Central memory CD4-positive, alpha-beta T cell (primary cell): ENCODE results near the gene JADE1.
A peak's percentile ranks its signal among the peaks of the same experiment; 100 is the strongest.

Source experiments
- DNase-seq: peaks from one replicate; pipeline ENCODE4 v3.0.0; 2022

Gene JADE1

DNA sequence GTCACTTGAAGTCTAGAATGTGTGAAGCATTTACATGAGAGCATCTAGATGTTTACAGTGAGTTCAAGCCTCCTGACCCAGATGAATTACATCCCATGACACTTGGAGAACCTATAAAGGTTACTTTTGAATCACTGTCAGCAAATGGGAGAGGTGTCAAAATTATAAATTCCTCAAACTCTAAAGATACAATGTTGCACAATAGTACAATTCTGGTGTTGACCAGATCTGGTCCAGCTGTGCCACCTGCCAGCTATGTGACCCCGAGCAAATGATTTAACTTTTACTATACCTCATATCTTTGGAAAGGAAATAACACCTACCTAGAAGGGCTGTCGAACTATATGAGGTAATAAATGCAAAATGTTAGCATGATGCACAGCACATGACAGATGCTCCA is 69.8 kb downstream of the JADE1 start:
- no peak for DNase-seq

DNA sequence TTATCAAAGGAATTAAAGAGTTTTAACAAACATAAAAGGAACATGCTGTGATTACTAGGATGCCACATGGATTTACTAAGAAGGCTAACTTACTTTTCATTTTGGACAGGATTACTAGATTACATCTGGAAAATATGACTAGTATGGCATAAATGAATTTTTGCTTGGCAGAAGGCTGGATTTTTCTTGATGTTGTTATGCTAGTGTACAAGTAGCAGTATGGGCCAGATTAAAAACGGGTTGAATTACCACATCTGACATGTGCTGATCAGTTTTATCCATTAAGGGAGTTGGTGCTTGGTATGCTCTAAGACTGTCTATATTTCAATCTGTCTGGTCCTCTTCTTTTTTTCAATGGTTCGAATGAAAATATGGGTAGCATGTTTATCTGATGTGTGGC is 70.5 kb downstream of the JADE1 start:
- no peak for DNase-seq

GRCh38 chr4:128880662-128881061 is 71.2 kb downstream of the JADE1 start:
- DNase-seq = no peak

DNA sequence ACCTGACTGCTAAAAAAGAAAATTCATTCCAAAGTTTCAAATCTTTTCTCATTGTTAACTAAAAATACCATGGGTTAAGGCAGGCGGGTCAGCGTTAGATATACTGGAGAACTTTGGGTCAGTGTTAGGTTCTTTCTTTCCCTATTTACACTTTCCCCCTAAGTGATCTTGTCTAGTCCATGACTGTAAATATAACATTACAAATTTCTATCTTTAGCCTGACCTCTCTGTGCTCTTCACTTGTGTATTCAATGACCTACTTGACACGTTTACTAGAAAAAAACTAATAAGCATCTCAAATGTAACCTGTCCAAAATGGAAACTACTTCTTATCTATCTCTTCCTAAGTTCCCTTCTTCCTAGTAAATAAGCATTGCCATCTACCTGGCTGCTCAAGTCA is 95.3 kb downstream of the JADE1 start:
- no peak for DNase-seq

DNA sequence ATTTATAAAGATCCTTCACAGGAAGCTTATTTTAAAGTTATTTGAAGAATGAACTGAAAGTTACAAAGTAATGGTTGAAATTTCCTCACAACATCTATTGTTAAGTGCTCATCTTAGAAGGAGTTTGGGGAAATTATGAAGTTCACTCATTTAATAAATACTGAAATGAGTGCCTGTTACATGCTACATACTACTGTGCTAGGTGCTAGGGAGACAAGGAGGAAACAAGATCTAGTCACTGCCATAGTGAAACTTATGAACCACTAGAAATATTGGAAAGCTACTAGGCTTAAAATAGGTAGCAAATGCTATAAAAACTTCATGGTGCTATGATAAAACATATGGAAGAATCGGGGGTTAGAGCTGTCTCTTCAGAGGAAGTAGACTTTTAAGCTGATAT is 97.1 kb downstream of the JADE1 start:
- DNase-seq = no peak

DNA sequence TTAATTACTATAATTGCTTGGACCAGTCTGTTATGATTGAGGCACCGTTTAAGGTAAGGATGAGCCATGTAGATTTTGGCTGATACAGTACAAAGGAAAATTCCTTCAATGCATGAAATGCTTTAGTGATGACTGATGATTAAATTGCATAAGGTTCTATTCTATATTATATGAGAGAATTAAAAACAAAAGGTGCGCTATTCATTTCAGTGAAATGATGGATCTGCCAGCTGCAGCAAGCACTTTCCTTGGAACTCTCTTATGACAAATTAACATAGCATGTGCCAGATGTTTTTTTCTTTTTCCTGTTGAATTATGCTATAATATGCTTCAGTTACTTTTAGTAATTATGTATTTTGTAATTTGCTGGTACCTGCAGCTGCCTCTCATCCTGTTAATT is 98.5 kb downstream of the JADE1 start:
- DNase-seq = no peak

DNA sequence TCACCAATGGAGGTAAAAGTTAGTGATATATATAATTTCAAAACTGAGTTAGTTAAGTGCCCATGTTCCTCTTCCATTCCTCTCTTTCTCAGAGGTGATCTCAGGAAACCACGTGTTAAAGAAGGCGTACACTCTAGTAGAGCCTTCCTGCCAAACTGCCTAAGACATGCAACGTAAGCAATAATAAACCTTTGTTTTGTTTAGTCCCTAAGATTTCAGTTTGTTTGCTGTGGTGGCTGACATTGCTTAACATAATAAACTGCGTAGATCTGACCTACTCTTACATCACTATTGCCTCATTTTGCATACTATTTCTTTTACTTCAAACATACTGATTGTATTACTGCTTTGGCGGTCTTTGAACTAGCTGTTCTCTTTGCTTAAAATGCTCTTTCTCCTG is 99.2 kb downstream of the JADE1 start:
- no peak for DNase-seq

GRCh38 chr4:128913228-128913627 is 103.7 kb downstream of the JADE1 start:
- DNase-seq = no peak

DNA sequence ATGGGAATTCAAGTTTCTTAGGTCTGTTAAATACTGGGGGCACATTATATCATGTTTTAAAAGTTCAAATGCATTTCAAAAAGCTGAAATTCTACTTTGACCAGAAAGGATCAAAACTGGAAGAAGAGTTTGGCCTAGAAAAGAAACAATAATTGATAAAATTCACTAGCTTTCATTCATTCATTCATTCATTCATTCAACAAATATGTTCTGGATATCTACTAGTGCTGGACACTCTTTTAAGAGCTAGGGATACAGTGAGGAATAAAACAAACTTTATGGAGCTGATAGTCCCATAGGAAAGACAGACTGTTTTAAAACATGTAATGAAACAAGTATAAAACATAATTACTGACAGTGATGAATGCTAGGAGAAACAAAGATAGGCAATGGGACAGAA is 106.0 kb downstream of the JADE1 start:
- DNase-seq = no peak

GRCh38 chr4:128916832-128917231 is 107.3 kb downstream of the JADE1 start:
- DNase-seq = no peak

GRCh38 chr4:128917781-128918180 is 108.3 kb downstream of the JADE1 start:
- DNase-seq = peak; percentile 9

- DNase-seq = no peak
Measured at GRCh38 chr4:128921954-128922353, 112.5 kb downstream of the JADE1 start.
